ENCODE data around the gene PRPF6.

DNA sequence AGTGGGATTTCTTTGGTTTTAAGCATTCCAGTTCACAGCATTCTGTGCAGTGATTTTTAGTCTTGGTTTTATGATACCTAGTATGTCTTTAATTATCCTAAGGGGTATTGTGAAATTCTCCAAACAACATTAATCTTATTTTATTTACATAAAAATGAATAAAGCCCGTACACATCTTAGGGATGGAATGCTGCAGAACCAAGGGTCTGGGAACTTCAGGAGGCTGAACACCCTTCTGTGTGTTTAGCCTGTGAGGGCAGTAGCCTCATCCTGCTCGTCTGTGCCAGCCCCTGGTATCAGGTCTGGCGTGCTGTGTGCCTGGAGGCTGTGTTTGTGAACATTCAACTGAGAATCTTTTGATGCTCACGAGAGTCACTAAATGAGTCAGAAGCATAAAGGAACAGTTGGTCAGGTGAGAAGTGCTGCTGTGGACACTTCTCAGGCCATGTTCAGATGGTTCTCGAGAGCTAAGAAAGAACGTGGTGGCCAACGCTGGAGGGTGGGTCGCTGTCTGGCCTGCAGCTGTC, 29.8 kb downstream of the PRPF6 start:
- TF ChIP-seq, protein P1, sequence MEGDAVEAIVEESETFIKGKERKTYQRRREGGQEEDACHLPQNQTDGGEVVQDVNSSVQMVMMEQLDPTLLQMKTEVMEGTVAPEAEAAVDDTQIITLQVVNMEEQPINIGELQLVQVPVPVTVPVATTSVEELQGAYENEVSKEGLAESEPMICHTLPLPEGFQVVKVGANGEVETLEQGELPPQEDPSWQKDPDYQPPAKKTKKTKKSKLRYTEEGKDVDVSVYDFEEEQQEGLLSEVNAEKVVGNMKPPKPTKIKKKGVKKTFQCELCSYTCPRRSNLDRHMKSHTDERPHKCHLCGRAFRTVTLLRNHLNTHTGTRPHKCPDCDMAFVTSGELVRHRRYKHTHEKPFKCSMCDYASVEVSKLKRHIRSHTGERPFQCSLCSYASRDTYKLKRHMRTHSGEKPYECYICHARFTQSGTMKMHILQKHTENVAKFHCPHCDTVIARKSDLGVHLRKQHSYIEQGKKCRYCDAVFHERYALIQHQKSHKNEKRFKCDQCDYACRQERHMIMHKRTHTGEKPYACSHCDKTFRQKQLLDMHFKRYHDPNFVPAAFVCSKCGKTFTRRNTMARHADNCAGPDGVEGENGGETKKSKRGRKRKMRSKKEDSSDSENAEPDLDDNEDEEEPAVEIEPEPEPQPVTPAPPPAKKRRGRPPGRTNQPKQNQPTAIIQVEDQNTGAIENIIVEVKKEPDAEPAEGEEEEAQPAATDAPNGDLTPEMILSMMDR (conservative IDR thresholded peaks at IDR 0.05) = no peak
- no peak for TF ChIP-seq EZH2 (IDR thresholded peaks at IDR 0.05; ENCODE audit: low read depth)

All from PC-9 (cell line).